ENCODE data around the gene DNAJB8.

- TF ChIP-seq, protein P1, sequence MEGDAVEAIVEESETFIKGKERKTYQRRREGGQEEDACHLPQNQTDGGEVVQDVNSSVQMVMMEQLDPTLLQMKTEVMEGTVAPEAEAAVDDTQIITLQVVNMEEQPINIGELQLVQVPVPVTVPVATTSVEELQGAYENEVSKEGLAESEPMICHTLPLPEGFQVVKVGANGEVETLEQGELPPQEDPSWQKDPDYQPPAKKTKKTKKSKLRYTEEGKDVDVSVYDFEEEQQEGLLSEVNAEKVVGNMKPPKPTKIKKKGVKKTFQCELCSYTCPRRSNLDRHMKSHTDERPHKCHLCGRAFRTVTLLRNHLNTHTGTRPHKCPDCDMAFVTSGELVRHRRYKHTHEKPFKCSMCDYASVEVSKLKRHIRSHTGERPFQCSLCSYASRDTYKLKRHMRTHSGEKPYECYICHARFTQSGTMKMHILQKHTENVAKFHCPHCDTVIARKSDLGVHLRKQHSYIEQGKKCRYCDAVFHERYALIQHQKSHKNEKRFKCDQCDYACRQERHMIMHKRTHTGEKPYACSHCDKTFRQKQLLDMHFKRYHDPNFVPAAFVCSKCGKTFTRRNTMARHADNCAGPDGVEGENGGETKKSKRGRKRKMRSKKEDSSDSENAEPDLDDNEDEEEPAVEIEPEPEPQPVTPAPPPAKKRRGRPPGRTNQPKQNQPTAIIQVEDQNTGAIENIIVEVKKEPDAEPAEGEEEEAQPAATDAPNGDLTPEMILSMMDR (IDR thresholded peaks at IDR 0.05): no peak
- TF ChIP-seq EP300 (IDR thresholded peaks at IDR 0.05) (no peak), POLR2A (IDR thresholded peaks at IDR 0.05) (no peak)
Measured at GRCh38 chr3:128468285-128468790, 1.6 kb upstream of the DNAJB8 start.
